SK-N-MC (cell line): ENCODE data around the gene HAUS2.

Source experiments
- EZH2 ChIP-seq: fragments of 200-600 bp; sonication (generic); IDR thresholded peaks from one replicate; pipeline ENCODE4 v1.6.1; 2017; ENCODE audit warnings: antibody characterized with exemption
- POLR2AphosphoS5 ChIP-seq: IDR thresholded peaks from 2 replicates; pipeline ENCODE4 v1.6.1; 2012; ENCODE audit warnings: mild to moderate bottlenecking, low read depth, low read length, borderline replicate concordance

DNA sequence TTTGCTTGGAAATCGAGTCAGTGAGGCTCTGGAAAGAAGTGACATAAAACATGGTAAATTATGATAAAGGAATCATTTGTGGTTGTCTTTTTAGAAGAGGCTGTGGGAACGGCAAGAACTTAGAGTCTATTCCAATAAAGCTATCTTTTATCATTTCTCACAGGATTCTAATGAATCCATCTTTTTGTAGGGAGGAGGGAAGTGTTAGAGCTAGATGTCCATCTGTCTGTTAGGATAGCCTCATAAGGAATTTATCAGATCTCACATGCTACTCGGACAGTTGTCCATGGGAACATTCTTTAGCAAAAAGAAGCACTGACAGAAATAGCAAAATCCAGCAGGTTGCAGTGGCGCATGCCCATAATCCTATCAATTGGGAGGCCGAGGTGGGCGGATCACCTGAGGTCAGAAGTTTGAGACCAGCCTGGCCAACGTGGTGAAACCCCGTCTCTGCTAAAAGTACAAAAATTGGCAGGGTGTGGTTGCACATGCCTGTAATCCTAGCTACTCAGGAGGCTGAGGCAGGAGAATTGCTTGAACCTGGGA is 63.8 kb downstream of the HAUS2 start:
- TF ChIP-seq POLR2AphosphoS5 = no peak
- TF ChIP-seq EZH2 = no peak
